ENCODE results near the gene BAK1.
"Not testable (repeated sequence)": the region's sequence is repeated elsewhere in the genome, so short reads cannot be mapped to it uniquely, and the experiment has no call there.

The BAK1 gene

GRCh38 chr6:33551538-33551937, 28.5 kb downstream of the BAK1 start:
- DNase-seq (ENCODE audit: low spot score), result no peak

DNA sequence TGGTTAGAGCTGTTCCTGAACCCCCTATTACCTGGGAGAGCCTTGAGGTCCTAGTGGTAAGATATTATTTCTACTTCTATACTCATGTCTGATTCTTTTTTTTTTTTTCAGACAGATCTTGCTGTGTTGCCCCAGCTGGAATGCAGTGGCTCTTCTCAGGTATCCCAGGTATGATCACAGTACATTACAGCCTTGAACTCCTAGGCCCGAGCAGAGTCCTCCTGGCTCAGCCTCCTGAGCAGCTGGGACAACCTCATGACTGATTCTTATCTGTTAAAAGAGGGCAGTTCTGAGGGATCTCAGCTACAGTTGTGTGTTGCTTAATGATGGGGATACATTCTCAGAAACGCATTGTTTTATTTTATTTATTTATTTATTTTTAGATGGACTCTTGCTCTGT, 30.2 kb downstream of the BAK1 start:
- DNase-seq (ENCODE audit: low spot score), result no peak

DNA sequence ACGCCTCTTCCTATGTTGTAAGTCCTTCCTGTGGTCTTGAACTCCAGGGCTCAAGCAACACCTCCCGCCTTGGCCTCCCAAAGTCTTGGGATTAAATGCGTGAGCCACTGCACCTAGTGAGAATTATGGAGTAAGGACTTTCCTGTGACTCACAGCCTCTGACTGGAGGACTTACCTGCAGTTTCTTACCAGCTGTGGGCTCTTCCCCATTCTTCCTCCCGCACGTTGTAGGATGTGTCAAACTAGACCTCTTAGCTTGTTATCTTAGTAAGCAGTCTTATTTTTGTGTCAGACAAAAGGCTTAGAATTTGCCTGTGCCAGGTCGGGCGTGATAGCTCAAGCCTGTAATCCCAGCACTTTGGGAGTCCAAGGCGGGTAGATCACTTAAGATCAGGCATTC, 30.9 kb downstream of the BAK1 start:
- DNase-seq (ENCODE audit: low spot score), result no peak

- DNase-seq (ENCODE audit: low spot score), result no peak
Measured at GRCh38 chr6:33547499-33547898, 32.6 kb downstream of the BAK1 start.

- DNase-seq (ENCODE audit: low spot score), result no peak
Measured at GRCh38 chr6:33546766-33547165, 33.3 kb downstream of the BAK1 start.

- DNase-seq (ENCODE audit: low spot score), result not testable (repeated sequence)
Measured at GRCh38 chr6:33545292-33545691, 34.8 kb downstream of the BAK1 start.

DNA sequence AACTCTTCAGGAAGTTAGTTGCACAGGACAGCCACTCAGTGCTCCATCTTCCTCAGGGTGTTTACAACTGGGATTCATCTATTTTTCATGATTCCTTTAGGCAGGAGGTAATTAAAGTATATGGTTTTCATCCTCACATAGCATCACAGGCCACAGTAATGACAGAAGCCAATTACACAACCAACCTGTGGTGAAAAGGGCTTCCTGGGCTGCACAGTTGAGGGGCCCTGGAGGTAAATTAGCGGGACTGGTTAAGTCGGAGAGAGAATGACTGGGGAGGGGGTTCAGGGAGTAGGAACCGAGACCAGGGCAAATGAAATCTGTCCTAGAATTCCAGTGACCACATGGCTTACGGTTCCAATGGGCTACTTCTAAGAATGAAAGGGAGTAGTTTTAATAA, 37.0 kb downstream of the BAK1 start:
- no peak for DNase-seq (ENCODE audit: low spot score)

DNA sequence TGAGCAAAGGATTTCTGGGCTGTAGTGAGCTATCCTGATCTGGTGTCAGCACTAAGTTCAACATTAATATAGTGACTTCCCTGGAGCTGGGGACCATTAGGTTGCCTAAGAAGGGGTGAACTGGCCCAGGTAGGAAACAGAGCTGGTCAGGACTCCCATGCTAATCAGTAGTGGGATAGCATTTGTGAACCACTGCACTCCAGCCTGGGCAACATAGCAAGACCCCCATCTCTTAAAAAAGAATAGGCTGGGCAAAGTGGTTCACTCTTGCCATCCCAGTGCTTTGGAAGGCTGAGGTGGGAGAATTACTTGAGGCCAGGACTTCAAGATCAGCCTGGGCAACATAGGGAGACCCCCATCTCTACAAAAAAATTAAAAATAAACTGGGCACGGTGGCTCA, 39.3 kb downstream of the BAK1 start:
- no peak for DNase-seq (ENCODE audit: low spot score)

- no peak for DNase-seq (ENCODE audit: low spot score)
Measured at GRCh38 chr6:33534702-33535101, 45.4 kb downstream of the BAK1 start.

DNA sequence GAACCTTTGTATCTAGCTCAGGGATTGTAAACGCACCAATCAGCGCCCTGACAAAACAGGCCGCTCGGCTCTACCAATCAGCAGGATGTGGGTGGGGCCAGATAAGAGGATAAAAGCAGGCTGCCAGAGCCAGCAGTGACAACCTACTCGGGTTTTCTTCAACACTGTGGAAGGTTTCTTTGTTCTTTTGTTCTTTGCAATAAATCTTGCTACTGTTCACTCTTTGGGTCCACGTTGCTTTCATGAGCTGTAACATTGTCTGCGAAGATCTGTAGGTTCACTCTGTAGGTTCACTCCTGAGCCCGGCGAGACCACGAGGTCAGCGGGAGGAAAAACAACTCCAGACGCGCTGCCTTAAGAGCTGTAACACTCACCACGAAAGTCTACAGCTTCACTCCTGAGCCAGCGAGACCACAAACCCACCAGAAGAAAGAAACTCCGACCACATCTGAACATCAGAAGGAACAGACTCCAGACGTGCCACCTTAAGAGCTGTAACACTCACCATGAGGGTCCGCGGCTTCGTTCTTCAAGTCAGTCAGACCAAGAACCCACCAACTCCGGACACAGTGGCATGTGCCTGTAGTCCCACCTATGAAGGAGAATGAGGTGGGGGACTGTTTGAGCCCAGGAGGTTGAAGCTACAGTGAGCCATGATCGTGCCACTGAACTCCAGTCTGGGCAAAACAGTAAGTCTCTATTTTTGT, 46.8 kb downstream of the BAK1 start:
- DNase-seq (ENCODE audit: low spot score), result not testable (repeated sequence)

DNA sequence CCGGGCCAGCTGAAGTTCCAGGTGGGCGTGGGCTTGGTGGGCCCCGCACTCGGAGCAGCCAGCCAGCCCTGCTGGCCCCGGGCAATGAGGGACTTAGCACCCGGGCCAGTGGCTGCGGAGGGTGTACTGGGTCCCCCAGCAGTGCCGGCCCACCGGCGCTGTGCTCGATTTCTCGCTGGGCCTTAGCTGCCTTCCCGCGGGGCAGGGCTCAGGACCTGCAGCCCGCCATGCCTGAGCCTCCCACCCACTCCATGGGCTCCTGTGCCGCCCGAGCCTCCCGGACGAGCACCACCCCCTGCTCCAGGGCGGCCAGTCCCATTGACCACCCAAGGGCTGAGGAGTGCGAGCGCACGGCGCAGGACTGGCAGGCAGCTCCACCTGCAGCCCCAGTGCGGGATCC, 47.6 kb downstream of the BAK1 start:
- DNase-seq (ENCODE audit: low spot score), result not testable (repeated sequence)

GRCh38 chr6:33530617-33531016, 49.5 kb downstream of the BAK1 start:
- DNase-seq (ENCODE audit: low spot score), result not testable (repeated sequence)
